Kidney epithelial cell (primary cell): ENCODE measurements around the gene RNU5B-1. TPM values are rescaled to one million over a fixed set of nuclear protein-coding genes. Genes with fewer than 3 reads are reported as not detected.

Experiments used
- DNase-seq: peaks from one replicate; pipeline ENCODE4 v3.0.0-alpha.2; 2010; ENCODE audit warnings: low read depth
- H3K27me3 ChIP-seq: 2 replicates; pipeline ENCODE4 v1.6.0; 2011; ENCODE audit warnings: low read length; ENCODE audit not compliant: control insufficient read depth, insufficient read depth
- H3K36me3 ChIP-seq: 2 replicates; pipeline ENCODE4 v1.5.1; 2011; ENCODE audit warnings: low read length; ENCODE audit not compliant: control insufficient read depth, insufficient read depth
- H3K4me3 ChIP-seq: 2 replicates; pipeline ENCODE4 v1.5.1; 2011; ENCODE audit warnings: low read depth, mild to moderate bottlenecking, control low read depth, low read length
- total RNA-seq: library from RNA; depleted of rRNA; stranded (reverse); fragments of >200 nt; gene quantifications from 2 replicates; pipeline ENCODE4 v1.2.3, GENCODE V29; 2015
- TF ChIP-seq, protein P1 (sequence below): IDR thresholded peaks from 2 replicates; pipeline ENCODE4 v1.5.1; 2011; ENCODE audit warnings: mild to moderate bottlenecking, moderate library complexity, low read length, control low read depth, inconsistent platforms; ENCODE audit not compliant: insufficient read depth, poor library complexity, severe bottlenecking

RNU5B-1 gene
- total RNA-seq, 1 donor from 2014 or later: not detected

DNA sequence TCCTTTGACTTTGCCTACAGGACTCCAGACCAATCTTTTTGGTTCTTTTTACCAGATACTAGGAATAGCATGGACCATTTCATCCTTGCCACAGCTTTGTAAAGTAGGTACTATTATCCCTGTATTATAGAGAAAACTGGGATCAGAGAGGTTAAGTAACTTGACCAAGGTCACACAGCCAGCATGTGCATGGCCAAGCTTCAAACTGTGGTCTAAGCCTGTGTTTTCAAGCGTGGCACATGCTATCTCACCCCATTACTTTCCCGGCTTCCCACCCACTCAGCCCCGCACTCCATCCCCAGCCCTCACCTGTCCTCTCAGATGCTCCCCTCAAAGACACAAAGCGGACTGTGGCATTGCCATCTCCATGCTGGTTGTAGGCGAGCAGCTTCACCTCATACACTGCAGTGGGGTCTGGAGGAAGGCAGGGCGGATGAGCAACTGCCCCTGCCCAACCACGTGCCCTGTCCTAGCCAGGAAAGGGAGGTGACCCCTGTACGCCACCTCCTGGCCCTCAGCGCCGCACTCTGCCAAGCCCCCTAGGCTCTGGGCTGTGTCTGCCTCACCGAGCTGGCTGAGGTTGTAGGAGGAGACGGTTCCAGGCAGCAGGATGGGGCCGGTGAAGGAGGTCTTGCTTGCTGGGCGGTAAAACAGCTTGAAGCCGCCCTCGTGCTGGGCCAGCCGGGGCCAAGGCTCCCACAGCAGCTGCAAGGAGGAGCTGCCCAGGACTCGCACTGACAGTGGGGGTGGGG is 25.7 kb downstream of the RNU5B-1 start:
- no peak for DNase-seq
- Histone ChIP-seq H3K27me3 (peaks cover 41% of the 10 kb centered on the region), H3K4me3 (no peak overlapping the region), H3K36me3 (no peaks in the 10 kb centered on the region)
- TF ChIP-seq, protein P1, sequence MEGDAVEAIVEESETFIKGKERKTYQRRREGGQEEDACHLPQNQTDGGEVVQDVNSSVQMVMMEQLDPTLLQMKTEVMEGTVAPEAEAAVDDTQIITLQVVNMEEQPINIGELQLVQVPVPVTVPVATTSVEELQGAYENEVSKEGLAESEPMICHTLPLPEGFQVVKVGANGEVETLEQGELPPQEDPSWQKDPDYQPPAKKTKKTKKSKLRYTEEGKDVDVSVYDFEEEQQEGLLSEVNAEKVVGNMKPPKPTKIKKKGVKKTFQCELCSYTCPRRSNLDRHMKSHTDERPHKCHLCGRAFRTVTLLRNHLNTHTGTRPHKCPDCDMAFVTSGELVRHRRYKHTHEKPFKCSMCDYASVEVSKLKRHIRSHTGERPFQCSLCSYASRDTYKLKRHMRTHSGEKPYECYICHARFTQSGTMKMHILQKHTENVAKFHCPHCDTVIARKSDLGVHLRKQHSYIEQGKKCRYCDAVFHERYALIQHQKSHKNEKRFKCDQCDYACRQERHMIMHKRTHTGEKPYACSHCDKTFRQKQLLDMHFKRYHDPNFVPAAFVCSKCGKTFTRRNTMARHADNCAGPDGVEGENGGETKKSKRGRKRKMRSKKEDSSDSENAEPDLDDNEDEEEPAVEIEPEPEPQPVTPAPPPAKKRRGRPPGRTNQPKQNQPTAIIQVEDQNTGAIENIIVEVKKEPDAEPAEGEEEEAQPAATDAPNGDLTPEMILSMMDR: no peak

DNA sequence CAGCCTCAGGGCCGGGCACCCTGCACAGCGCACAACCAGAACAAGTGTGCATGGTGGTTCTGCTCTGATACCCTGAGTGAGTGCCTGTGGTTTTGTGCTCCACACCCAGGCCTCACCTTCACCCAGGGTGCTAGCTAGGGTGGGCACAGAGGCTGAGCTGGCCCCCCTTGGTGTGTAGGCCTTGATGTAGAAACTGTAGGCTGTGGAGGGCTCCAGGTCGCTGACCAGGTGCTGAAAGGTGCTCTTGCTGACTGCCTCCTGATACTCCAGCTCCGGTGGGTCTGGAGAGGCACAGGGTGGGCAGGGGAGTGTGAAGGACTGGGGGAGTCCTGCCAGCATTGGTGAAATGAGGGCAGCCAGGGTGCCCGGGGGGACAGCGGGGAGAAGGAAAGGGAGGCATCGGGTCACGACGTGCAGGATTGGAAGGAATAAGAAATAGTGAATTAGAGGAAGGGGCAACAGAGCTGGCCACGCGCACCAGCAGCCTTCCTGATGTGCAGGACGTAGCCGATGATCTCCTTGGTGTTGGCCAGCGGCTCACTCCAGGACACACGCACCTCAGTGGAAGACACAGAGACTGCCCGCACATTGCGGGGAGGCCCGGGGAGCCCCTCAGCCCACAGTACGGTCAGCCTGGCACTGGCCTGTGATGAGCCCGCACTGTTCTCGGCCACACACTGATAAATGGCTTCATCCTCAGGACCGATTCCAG is 26.6 kb downstream of the RNU5B-1 start:
- TF ChIP-seq, protein P1: no peak
- Histone ChIP-seq H3K4me3 (no peak overlapping the region), H3K27me3 (peaks cover 48% of the 10 kb centered on the region), H3K36me3 (no peaks in the 10 kb centered on the region)
- DNase-seq: no peak

DNA sequence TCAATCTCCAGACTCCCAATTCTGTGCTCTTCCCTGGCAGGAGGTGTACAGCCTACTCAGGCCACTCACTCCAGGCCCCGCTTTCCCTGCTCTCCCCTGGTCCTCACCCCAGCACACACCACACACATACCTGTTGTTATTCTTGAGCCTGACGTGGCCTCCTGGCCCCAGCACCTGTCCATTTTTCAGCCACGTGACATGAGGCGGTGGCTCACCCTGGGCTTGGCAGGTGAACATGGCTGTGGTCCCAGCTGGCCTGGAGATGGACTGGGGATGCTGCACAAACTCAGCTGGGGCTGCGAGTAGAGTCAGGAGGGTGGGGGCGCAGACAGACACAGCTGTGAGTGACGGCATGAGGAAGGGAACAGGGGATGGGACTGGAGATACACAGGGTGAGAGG is 27.3 kb downstream of the RNU5B-1 start:
- TF ChIP-seq, protein P1: no peak
- H3K4me3 ChIP-seq: no peak overlapping the region
- H3K27me3 ChIP-seq: peaks cover 49% of the 10 kb centered on the region
- no peak for DNase-seq
- H3K36me3 ChIP-seq: no peaks in the 10 kb centered on the region

DNA sequence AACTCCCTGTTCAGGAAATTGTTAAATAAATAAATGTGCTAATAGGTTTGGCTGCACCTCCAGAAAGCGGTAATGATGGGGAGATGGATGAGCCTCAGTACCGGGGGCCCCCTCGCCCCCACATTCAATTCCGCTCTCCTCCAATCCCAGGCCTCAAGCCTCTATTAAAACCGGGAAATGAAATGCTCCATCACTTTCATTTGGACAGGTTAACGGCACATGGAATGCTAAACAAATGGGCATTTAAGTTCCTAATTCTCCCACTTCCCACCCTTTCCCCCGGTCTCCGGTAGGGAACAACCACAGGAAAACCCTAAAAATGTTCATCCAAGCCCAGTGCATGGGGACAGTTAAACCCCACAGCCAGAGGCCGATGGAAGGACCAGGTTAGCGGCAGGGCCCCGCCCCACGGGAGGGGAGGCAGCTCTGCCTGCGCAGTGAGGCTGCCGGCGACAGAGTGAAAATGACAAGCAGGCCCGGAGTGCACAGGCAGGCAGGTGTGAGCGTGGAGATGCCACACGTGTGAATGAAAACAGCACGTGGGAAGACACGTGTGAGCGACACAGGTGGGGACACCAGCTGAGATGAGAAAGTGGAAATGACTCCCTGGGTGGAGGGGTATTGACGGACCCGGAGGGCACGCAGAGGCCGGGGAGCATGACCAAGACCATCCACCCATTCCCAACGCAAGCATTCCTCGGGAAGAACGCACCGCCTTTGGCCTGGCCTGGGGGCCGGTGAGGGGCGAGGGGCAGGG is 28.1 kb downstream of the RNU5B-1 start:
- DNase-seq: no peak
- TF ChIP-seq, protein P1: no peak
- H3K27me3 ChIP-seq: peaks cover 56% of the 10 kb centered on the region
- H3K4me3 ChIP-seq: no peak overlapping the region
- no peaks in the 10 kb centered on the region for H3K36me3 ChIP-seq

DNA sequence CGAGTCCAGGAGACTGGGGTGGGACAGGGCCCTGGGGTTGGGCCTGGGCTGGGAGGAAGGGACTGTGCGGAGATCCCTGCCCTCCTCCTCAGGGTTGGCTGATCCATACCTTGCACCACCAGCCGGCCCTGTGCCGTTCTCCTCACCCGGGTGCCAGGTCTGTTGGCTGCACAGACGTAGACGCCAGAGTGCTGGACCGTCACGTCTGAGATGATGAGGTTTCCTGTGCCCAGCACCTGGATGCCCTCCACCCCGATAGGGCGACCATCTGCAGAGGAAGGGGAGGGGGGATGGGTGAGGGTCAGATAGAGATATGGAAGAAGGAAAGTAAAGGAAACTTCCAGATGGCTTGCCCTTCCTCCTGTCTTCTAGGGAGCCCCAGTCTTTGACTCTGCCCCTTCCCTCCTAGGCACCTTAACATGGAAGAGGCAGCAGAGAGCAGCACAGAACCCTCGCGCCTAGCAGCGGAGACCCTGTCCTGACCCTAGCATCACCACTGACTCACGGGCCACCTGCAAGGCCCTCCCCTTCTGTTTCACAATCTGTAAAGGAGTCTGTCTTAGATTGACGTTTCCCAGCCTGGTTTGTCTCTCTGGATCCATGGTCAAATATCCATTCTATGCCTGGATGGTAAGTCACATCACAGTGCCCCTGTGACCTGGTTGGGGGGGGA is 28.8 kb downstream of the RNU5B-1 start:
- no peak for DNase-seq
- Histone ChIP-seq H3K4me3 (no peak overlapping the region), H3K36me3 (no peaks in the 10 kb centered on the region), H3K27me3 (peaks cover 60% of the 10 kb centered on the region)
- TF ChIP-seq, protein P1: no peak
